ENCODE results near the gene UBXN6.

Gene UBXN6

GRCh38 chr19:4493104-4493928 is 35.7 kb upstream of the UBXN6 start:
- no peak for DNase-seq (ENCODE audit: low read depth in 2 of 2)

GRCh38 chr19:4492337-4493103 is 34.9 kb upstream of the UBXN6 start:
- no peak for DNase-seq (ENCODE audit: low read depth in 2 of 2)

GRCh38 chr19:4491446-4491845 is 33.9 kb upstream of the UBXN6 start:
- DNase-seq (ENCODE audit: low read depth in 2 of 2) = no peak

GRCh38 chr19:4488496-4488895 is 30.9 kb upstream of the UBXN6 start:
- DNase-seq (ENCODE audit: low read depth in 2 of 2) = no peak

- DNase-seq (ENCODE audit: low read depth in 2 of 2) = no peak
Measured at GRCh38 chr19:4487572-4487971, 30.0 kb upstream of the UBXN6 start.

GRCh38 chr19:4483385-4483784 is 25.8 kb upstream of the UBXN6 start:
- no peak for DNase-seq (ENCODE audit: low read depth in 2 of 2)

- no peak for DNase-seq (ENCODE audit: low read depth in 2 of 2)
Measured at GRCh38 chr19:4482721-4483364, 25.2 kb upstream of the UBXN6 start.

GRCh38 chr19:4477034-4477801 is 19.6 kb upstream of the UBXN6 start:
- DNase-seq (ENCODE audit: low read depth in 2 of 2) = no peak

- no peak for DNase-seq (ENCODE audit: low read depth in 2 of 2)
Measured at GRCh38 chr19:4474514-4475022, 17.0 kb upstream of the UBXN6 start.

- DNase-seq (ENCODE audit: low read depth in 2 of 2) = no peak
Measured at GRCh38 chr19:4473763-4474513, 16.3 kb upstream of the UBXN6 start.

GRCh38 chr19:4473011-4473762 is 15.6 kb upstream of the UBXN6 start:
- no peak for DNase-seq (ENCODE audit: low read depth in 2 of 2)

GRCh38 chr19:4472174-4472974 is 14.8 kb upstream of the UBXN6 start, which contains the start of gene HDGFL2:
Gene HDGFL2 (plus strand): TSS chr19:4472297. CDS start chr19:4472351, 54 bp downstream.
- no peak for DNase-seq (ENCODE audit: low read depth in 2 of 2)

GRCh38 chr19:4471403-4472173 is 14.0 kb upstream of the UBXN6 start:
- peak; percentile 89 to 95 for DNase-seq (ENCODE audit: low read depth in 2 of 2)

GRCh38 chr19:4467835-4468234 is 10.2 kb upstream of the UBXN6 start:
- no peak for DNase-seq (ENCODE audit: low read depth in 2 of 2)

GRCh38 chr19:4464815-4465581 is 7.4 kb upstream of the UBXN6 start:
- DNase-seq (ENCODE audit: low read depth in 2 of 2) = no peak

- DNase-seq (ENCODE audit: low read depth in 2 of 2) = peak; percentile 14 to 30
Measured at GRCh38 chr19:4456843-4457653, 546 bp downstream of the UBXN6 start.

- no peak for DNase-seq (ENCODE audit: low read depth in 2 of 2)
Measured at GRCh38 chr19:4456476-4456842, 1.1 kb downstream of the UBXN6 start.

Data from stimulated activated CD8-positive, alpha-beta memory T cell treated with anti-CD3 and anti-CD28 coated beads, Interleukin-2, amount 100 ng/mL, for 1 hour (primary cell).